HCT116 (cell line): Measurements from ENCODE around the gene KIR3DL1. TPM values are rescaled to one million over a fixed set of nuclear protein-coding genes. Genes with fewer than 3 reads are reported as not detected.

Experiments used
- ATAC-seq: fragments of 200-7000 bp; cut with Tn5 transposase; 2 replicates; pipeline ENCODE4 v1.9.1; 2020; ENCODE audit warnings: mild to moderate bottlenecking, moderate library complexity
- BruUV-seq: library from RNA; stranded (reverse); fragments of 400-500 nt; replicated peaks from 2 replicates; lab custom pipeline; 2021; lab: Mats Ljungman, UMichigan
- CTCF ChIA-PET: fragments of 300-600 bp; sonication (Branson Sonifier 250); formaldehyde crosslinking; loops from one replicate; lab custom pipeline; 2021; ENCODE audit warnings: antibody characterized with exemption; lab: Charles Lee
- POLR2A ChIA-PET: fragments of 300-600, 350-600 bp; sonication (Branson Sonifier 250); formaldehyde crosslinking; loops from one replicate; lab custom pipeline; 2021; ENCODE audit warnings: antibody characterized with exemption; lab: Charles Lee
- RAD21 ChIA-PET, 2 experiments: fragments of 300-600 bp; sonication (Branson Sonifier 250); formaldehyde crosslinking; loops; one replicate each; lab custom pipeline; 2023; ENCODE audit warnings: low total read pairs in 2 of 2; ENCODE audit not compliant: uncharacterized antibody in 2 of 2, unreplicated experiment in 2 of 2, low non-redundant PET in 1 of 2; lab: Charles Lee
- DNase-seq: peaks from one replicate; pipeline ENCODE4 v3.0.0-alpha.2; 2010; ENCODE audit warnings: low read depth, low spot score
- H2AFZ ChIP-seq: fragments of 200-600 bp; shearing (Covaris generic), sonication (generic); 2 replicates; pipeline ENCODE4 v1.6.1; 2017; ENCODE audit warnings: low read depth, mixed run types, mixed read lengths, antibody characterized with exemption, low read length; ENCODE audit not compliant: poor library complexity, severe bottlenecking
- H3K27ac ChIP-seq: 2 replicates; pipeline ENCODE4 v1.5.1; 2012; ENCODE audit warnings: low read depth, low read length
- H3K27me3 ChIP-seq: fragments of 200-600 bp; sonication (generic); 2 replicates; pipeline ENCODE4 v1.6.1; 2016; ENCODE audit warnings: mixed run types, low read length, mixed read lengths; ENCODE audit not compliant: insufficient read depth
- H3K36me3 ChIP-seq, 2 experiments: fragments of 200-500 bp in 1 of 2; fragments of 200-600 bp in 1 of 2; sonication (Bioruptor generic) in 1 of 2; sonication (generic) in 1 of 2; 2 replicates each; pipeline versions ENCODE4 v1.5.1 to v1.6.1; 2014 to 2016; ENCODE audit warnings: low read length in 2 of 2, inconsistent platforms in 1 of 2, mixed read lengths in 1 of 2, mixed run types in 1 of 2; ENCODE audit not compliant: insufficient read depth in 2 of 2, control insufficient read depth in 1 of 2
- H3K4me1 ChIP-seq, 2 experiments: fragments of 200-600 bp in 1 of 2; sonication (generic) in 1 of 2; 2 replicates each; pipeline versions ENCODE4 v1.5.1 to v1.6.1; 2012 to 2017; ENCODE audit warnings: low read length in 2 of 2, inconsistent platforms in 1 of 2, mild to moderate bottlenecking in 1 of 2, mixed read lengths in 1 of 2, mixed run types in 1 of 2, moderate library complexity in 1 of 2; ENCODE audit not compliant: insufficient read depth in 2 of 2, control insufficient read depth in 1 of 2
- H3K4me2 ChIP-seq: fragments of 200-600 bp; sonication (generic); 2 replicates; pipeline ENCODE4 v1.6.1; 2017; ENCODE audit warnings: mixed run types, low read length, mixed read lengths
- H3K4me3 ChIP-seq, 2 experiments: fragments of 200-600 bp in 1 of 2; sonication (generic) in 1 of 2; replicated peaks in 1 of 2; 2 replicates each; pipeline ENCODE4 v1.5.1; 2011 to 2016; ENCODE audit warnings: low read length in 2 of 2, control low read depth in 1 of 2, low read depth in 1 of 2, mild to moderate bottlenecking in 1 of 2, mixed read lengths in 1 of 2, mixed run types in 1 of 2
- H3K79me2 ChIP-seq: fragments of 200-600 bp; sonication (generic); 2 replicates; pipeline ENCODE4 v1.6.1; 2017; ENCODE audit warnings: mild to moderate bottlenecking, mixed run types, low read length, moderate library complexity, mixed read lengths; ENCODE audit not compliant: insufficient read depth
- H3K9ac ChIP-seq: fragments of 200-600 bp; sonication (generic); 2 replicates; pipeline ENCODE4 v1.6.1; 2016; ENCODE audit warnings: low read length, mixed read lengths
- H3K9me2 ChIP-seq: fragments of 200-600 bp; sonication (generic), shearing (Covaris generic); 2 replicates; pipeline ENCODE4 v1.6.1; 2017; ENCODE audit warnings: mixed run types, mild to moderate bottlenecking, moderate library complexity; ENCODE audit not compliant: insufficient read depth
- H3K9me3 ChIP-seq, 2 experiments: fragments of 200-500 bp in 1 of 2; fragments of 200-600 bp in 1 of 2; sonication (Bioruptor generic) in 1 of 2; sonication (generic) in 1 of 2; 2 replicates each; pipeline ENCODE4 v1.6.1; 2014 to 2017; ENCODE audit warnings: low read length in 2 of 2, mixed read lengths in 2 of 2, inconsistent platforms in 1 of 2, low read depth in 1 of 2, mild to moderate bottlenecking in 1 of 2, mixed run types in 1 of 2, moderate library complexity in 1 of 2; ENCODE audit not compliant: control insufficient read depth in 1 of 2, insufficient read depth in 1 of 2
- H4K20me1 ChIP-seq: fragments of 200-600 bp; sonication (generic), shearing (Covaris generic); 2 replicates; pipeline ENCODE4 v1.6.1; 2017; ENCODE audit warnings: mixed run types, mild to moderate bottlenecking, moderate library complexity; ENCODE audit not compliant: insufficient read depth
- ATF3 ChIP-seq: IDR thresholded peaks from 2 replicates; pipeline ENCODE4 v1.6.1; 2012
- CBX3 ChIP-seq: IDR thresholded peaks from 2 replicates; pipeline ENCODE4 v1.6.1; 2012; ENCODE audit warnings: low read depth
- CEBPB ChIP-seq: IDR thresholded peaks from 2 replicates; pipeline ENCODE4 v1.6.1; 2012; ENCODE audit warnings: low read depth
- CTCF ChIP-seq, 3 experiments: fragments of 200-600 bp in 1 of 3; sonication (generic) in 1 of 3; IDR thresholded peaks in 2 of 3; conservative IDR thresholded peaks in 1 of 3; 2 replicates each; pipeline ENCODE4 v1.5.1; 2012 to 2017; ENCODE audit warnings: low read depth in 2 of 3, low read length in 2 of 3, antibody characterized with exemption in 1 of 3, borderline replicate concordance in 1 of 3, control low read depth in 1 of 3, mild to moderate bottlenecking in 1 of 3, mixed read lengths in 1 of 3, mixed run types in 1 of 3, moderate library complexity in 1 of 3; ENCODE audit not compliant: insufficient read depth in 1 of 3
- ELF1 ChIP-seq: IDR thresholded peaks from 2 replicates; pipeline ENCODE4 v1.6.1; 2012; ENCODE audit warnings: low read depth, borderline replicate concordance
- EZH2 ChIP-seq: fragments of 200-600 bp; sonication (generic); IDR thresholded peaks from 2 replicates; pipeline ENCODE4 v1.6.1; 2017; ENCODE audit warnings: antibody characterized with exemption, mixed run types
- EZH2phosphoT487 ChIP-seq: fragments of 200-600 bp; IDR thresholded peaks from 2 replicates; pipeline ENCODE4 v1.6.1; 2018; ENCODE audit warnings: antibody characterized with exemption, borderline replicate concordance
- FOSL1 ChIP-seq: IDR thresholded peaks from 2 replicates; pipeline ENCODE4 v1.6.1; 2012; ENCODE audit warnings: low read depth
- JUND ChIP-seq: IDR thresholded peaks from 2 replicates; pipeline ENCODE4 v1.6.1; 2012
- MAX ChIP-seq: IDR thresholded peaks from 2 replicates; pipeline ENCODE4 v1.6.1; 2012
- POLR2A ChIP-seq: IDR thresholded peaks from 2 replicates; pipeline ENCODE4 v1.7.0; 2011; ENCODE audit warnings: borderline replicate concordance; ENCODE audit not compliant: insufficient read depth, insufficient read length; ENCODE audit errors: extremely low read depth
- SIN3A ChIP-seq: IDR thresholded peaks from 2 replicates; pipeline ENCODE4 v1.6.1; 2012; ENCODE audit warnings: low read depth
- SP1 ChIP-seq: IDR thresholded peaks from 2 replicates; pipeline ENCODE4 v1.6.1; 2012; ENCODE audit warnings: low read depth
- YY1 ChIP-seq: IDR thresholded peaks from 2 replicates; pipeline ENCODE4 v1.6.1; 2011; ENCODE audit warnings: low read length, low read depth, moderate library complexity, mild to moderate bottlenecking; ENCODE audit not compliant: insufficient replicate concordance; ENCODE audit errors: extremely low read depth
- ZFX ChIP-seq: fragments of 450-650 bp; IDR thresholded peaks from 2 replicates; pipeline ENCODE4 v1.6.1; 2017
- ZNF274 ChIP-seq: fragments of 200-500 bp; sonication (Bioruptor generic); IDR thresholded peaks from 2 replicates; pipeline ENCODE4 v1.6.1; 2014; ENCODE audit warnings: mild to moderate bottlenecking, low read depth, low read length, inconsistent platforms
- intact Hi-C: fragments of 100-400 bp; cut with micrococcal nuclease; formaldehyde crosslinking; loops from 2 replicates; pipeline ENCODE4 v1.10.0; 2022
- total RNA-seq: library from RNA; stranded (reverse); gene quantifications from one replicate; pipeline ENCODE4 v1.2.1, GENCODE V29; 2021; ENCODE audit not compliant: unreplicated experiment

The KIR3DL1 gene
- total RNA-seq, 1 experiment from 2014 or later: not detected

GRCh38 chr19:54791476-54791875 is 24.8 kb upstream of the KIR3DL1 start (continued):
- TF ChIP-seq ATF3 (no peak), FOSL1 (no peak), CTCF (IDR thresholded peaks at IDR 0.05 in 2 of 3, conservative IDR thresholded peaks at IDR 0.05 in 1 of 3; ENCODE audit: borderline replicate concordance in 1 of 3, insufficient read depth in 1 of 3, low read depth in 2 of 3, low read length in 2 of 3) (no peak), POLR2A (no peak), EZH2 (no peak), SIN3A (no peak), ZFX (no peak), SP1 (no peak), EZH2phosphoT487 (no peak), ELF1 (no peak), CEBPB (no peak), MAX (no peak), CBX3 (no peak)

GRCh38 chr19:54792814-54793213 is 23.5 kb upstream of the KIR3DL1 start:
- peaks cover 40% of the 10 kb centered on the region for H3K27me3 ChIP-seq
- no peak overlapping the region for H3K4me3 ChIP-seq
- ChIA-PET POLR2A (no interaction called here), CTCF (no interaction called here), RAD21 (no interaction called here)
- H3K4me1 ChIP-seq: no peaks in the 10 kb centered on the region
- H2AFZ ChIP-seq: no peak overlapping the region
- H3K9me3 ChIP-seq: no peaks in the 10 kb centered on the region
- no peaks in the 10 kb centered on the region for H3K9me2 ChIP-seq
- no peaks in the 10 kb centered on the region for H3K79me2 ChIP-seq
- BruUV-seq: no TSS peak
- H4K20me1 ChIP-seq: no peaks in the 10 kb centered on the region
- ATAC-seq (no peak), DNase-seq (no peak)
- H3K4me2 ChIP-seq: no peak overlapping the region
- H3K36me3 ChIP-seq: no peaks in the 10 kb centered on the region
- TF ChIP-seq CBX3 (no peak), CEBPB (no peak), ZFX (no peak), ZNF274 (no peak), SIN3A (no peak), SP1 (no peak), JUND (no peak), YY1 (no peak)
- intact Hi-C loops: no loop called here
- H3K9ac ChIP-seq: no peak overlapping the region
- no peak overlapping the region for H3K27ac ChIP-seq
